NK-92 (cell line): ENCODE results near the gene FEM1A.
"Not testable (repeated sequence)": the region's sequence is repeated elsewhere in the genome, so short reads cannot be mapped to it uniquely, and the experiment has no call there.

Experiments
- DNase-seq: peaks from one replicate; lab custom pipeline; 2025; ENCODE audit not compliant: unreplicated experiment; lab: John Stamatoyannopoulos, UW

FEM1A gene

DNA sequence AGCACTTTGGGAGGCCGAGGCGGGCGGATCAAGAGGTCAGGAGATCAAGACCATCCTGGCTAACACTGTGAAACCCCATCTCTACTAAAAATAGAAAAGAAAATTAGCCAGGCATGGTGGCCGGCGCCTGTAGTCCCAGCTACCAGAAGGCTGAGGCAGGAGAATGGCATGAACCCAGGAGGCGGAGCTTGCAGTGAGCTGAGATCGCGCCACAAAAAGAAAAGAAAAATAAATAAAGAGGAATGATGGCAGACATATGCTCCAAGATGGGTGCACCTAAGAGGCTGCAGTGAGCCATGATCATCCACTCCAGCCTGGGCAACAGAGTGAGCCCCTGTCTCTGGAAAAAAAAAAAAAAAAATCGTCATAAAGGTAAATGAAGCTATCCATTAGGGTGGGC lies 54.4 kb downstream of the FEM1A start:
- DNase-seq = not testable (repeated sequence)

DNA sequence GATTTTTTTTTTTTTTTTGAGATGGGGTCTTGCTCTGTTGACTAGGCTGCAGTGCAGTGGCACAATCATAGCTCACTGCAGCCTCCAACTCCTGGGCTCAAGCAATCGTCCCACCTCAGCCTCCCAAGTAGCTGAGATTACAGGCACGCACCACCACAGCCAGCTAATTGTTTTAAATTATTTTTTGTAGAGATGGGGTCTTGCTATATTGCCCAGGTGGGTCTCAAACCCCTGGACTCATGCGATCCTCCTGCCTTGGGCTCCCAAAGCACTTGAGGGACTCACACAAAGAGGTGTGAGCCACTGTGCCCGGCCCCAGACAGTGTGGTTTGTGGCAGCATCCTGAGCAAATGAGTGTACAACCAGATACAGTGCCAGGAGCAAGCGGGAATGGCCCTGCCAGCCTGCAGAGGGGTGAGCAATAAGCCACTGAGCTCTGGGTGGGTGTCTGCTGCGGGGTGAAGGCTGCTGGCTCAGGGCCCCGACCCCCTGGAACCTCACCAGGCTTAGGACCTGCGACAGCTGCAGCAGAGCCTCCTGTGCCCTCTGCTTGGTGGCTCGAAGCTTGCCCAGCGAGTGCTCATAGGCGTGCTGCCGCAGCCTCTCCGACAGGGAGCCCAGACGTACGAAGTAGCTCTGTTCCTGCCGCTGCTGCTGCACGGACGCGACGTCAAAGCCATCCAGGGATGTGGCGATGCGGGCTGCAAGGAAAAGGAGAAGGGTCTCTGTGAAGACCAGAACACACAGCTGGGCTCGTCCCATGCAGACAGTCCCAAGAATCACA lies 55.8 kb downstream of the FEM1A start:
- no peak for DNase-seq

DNA sequence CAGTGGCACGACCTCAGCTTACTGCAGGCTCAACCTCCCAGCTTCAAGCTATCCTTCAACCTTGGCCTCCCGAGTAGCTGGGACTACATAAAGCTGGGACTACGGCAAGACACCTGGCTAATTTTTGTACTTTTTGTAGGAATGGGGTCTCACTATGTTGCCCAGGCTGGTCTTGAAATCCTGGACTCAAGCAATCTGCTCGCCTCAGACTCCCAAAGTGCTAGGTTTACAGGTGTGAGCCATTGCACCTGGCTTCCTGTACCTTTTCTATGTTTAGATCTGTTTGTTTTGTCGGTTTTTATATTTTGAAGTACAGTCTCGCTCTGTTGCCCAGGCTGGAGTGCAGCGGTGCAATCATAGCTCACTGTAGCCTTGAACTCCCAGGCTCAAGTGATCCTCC lies 57.5 kb downstream of the FEM1A start:
- DNase-seq = no peak
